Measurements from ENCODE around the gene OR4B1.

- TF ChIP-seq EZH2 (IDR thresholded peaks at IDR 0.05; ENCODE audit: borderline replicate concordance, low read depth, low read length, severe bottlenecking), result no peak
- TF ChIP-seq, protein P1, sequence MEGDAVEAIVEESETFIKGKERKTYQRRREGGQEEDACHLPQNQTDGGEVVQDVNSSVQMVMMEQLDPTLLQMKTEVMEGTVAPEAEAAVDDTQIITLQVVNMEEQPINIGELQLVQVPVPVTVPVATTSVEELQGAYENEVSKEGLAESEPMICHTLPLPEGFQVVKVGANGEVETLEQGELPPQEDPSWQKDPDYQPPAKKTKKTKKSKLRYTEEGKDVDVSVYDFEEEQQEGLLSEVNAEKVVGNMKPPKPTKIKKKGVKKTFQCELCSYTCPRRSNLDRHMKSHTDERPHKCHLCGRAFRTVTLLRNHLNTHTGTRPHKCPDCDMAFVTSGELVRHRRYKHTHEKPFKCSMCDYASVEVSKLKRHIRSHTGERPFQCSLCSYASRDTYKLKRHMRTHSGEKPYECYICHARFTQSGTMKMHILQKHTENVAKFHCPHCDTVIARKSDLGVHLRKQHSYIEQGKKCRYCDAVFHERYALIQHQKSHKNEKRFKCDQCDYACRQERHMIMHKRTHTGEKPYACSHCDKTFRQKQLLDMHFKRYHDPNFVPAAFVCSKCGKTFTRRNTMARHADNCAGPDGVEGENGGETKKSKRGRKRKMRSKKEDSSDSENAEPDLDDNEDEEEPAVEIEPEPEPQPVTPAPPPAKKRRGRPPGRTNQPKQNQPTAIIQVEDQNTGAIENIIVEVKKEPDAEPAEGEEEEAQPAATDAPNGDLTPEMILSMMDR (IDR thresholded peaks at IDR 0.05; ENCODE audit: extremely low read depth in 1 of 2, insufficient read depth in 1 of 2, low read depth in 1 of 2, low read length in 2 of 2), result no peak
- no peak for TF ChIP-seq POLR2A (IDR thresholded peaks at IDR 0.05; ENCODE audit: low read depth, low read length)
- no peak for TF ChIP-seq POLR2AphosphoS5 (IDR thresholded peaks at IDR 0.05; ENCODE audit: insufficient read depth, low read depth, low read length)
- no peak for TF ChIP-seq MAX (IDR thresholded peaks at IDR 0.05; ENCODE audit: insufficient read depth, insufficient read length)
- no peak for TF ChIP-seq MYC (IDR thresholded peaks at IDR 0.05; ENCODE audit: low read depth, low read length)
- TF ChIP-seq GATA2 (IDR thresholded peaks at IDR 0.05; ENCODE audit: insufficient read depth, insufficient read length, low read depth, low read length), result no peak
Observed at GRCh38 chr11:48177661-48178060, 38.9 kb upstream of the OR4B1 start.

Data from endothelial cell of umbilical vein (primary cell).